NCI-H1930 (cell line): ENCODE measurements around the gene NGRN.

Experiments
- DNase-seq, 2 experiments: peaks; one replicate each; lab custom pipeline; 2025; lab: John Stamatoyannopoulos, UW

NGRN gene, protein sequence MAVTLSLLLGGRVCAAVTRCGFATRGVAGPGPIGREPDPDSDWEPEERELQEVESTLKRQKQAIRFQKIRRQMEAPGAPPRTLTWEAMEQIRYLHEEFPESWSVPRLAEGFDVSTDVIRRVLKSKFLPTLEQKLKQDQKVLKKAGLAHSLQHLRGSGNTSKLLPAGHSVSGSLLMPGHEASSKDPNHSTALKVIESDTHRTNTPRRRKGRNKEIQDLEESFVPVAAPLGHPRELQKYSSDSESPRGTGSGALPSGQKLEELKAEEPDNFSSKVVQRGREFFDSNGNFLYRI

DNA sequence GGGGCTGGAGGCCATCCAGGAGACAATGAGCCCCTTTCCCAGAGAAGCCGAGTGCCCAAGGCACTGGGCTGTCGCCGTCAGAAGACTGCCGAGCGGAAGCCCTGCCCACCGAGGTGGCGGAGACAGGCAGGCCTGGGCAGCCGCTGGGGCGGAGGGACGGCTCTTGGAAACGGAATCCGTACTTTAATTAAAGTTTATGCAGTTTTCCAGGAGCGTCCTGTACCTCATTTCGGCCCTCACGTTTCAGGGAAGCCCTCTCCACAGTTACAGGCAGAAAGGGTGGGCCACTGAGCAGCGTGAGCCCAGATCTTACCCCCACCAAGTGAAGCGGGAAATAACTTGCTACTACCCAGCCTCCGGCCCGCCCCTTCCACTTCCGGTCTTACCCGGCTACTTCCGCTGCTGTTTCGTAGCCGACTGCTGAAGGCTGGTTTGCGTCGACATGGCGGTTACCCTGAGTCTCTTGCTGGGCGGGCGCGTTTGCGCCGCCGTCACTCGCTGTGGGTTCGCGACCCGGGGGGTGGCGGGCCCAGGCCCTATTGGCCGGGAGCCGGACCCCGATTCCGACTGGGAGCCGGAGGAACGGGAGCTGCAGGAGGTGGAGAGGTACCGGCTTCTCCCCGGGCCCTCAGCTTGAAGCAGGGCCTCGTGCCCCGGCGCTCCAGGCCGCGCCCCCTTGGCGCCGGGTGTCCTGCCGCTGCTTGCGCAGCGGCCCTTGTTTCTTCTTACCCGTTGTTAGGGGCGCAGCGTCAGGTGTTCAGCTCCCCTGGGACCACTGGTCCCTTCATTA lies at the start of gene NGRN:
Gene NGRN (plus strand): TSS at position 402 of the 790 bp plus-strand sequence. CDS start 41 bp downstream, at position 443.
- DNase-seq: peak; percentile 62 to 63

DNA sequence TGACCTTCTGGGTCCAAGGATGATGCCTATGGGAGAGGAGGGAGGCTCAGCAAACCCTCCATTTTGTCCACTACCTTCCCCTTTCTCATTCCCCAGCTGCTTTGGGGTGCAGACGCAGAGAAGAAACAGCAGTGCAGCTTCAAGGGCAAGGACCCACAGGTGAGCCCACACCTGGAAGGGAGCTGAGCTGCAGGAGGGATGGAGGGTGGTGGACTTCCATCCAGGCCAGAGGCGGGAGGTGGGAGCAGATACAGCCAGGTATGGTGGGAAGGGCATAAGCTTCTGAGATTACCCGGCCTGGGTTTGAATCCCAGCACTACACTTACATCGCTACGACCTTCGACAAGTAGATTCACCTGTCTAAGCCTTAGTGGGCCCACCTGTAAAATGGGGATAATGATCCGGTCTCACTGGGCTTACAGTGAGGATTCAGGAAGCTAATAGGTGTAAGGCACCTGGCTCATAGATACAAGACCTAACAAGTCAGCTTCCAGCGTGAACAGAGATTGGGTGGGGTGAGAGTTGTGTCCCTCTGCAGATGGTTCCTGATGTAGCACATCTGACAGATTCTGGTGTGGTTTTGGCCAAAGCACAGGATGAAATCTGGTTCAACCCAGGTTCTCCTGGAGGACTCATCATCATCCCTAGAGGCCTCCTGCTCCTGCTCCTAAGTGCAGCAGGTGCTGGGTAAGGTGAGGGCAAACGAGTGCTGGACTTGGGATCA lies 47.6 kb upstream of the NGRN start:
- DNase-seq: no peak

DNA sequence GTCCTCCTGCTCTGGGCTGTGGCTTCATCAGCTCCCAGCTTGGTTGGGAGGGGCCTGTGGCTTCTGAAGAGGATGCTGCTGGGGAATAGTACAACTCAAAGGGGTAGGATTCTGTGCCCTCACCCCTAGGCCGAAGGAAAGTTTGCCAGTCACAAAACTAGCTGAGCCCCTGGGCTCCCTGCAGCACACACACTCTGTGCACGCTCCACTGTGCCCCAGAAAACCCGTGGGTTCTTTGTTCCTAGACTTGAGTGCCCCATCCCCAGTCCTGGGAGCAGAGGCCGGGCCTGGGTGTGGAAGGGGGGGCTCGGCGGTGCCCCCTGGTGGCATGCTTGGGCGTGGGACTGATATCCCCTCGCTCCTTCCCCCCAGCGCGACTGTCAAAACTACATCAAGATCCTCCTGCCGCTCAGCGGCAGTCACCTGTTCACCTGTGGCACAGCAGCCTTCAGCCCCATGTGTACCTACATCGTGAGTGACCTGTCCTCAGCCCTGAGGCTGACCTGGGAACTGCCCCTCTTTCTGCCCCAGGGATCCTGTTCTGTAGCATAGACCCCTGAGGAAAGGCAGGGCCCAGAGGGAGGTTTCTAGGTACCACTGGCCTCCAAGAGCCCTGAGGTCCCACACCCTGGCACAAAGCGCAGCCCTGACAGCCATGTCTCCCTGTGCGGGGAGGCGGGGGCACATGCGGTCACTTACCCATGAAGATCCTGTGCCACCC lies 45.9 kb upstream of the NGRN start:
- no peak for DNase-seq

DNA sequence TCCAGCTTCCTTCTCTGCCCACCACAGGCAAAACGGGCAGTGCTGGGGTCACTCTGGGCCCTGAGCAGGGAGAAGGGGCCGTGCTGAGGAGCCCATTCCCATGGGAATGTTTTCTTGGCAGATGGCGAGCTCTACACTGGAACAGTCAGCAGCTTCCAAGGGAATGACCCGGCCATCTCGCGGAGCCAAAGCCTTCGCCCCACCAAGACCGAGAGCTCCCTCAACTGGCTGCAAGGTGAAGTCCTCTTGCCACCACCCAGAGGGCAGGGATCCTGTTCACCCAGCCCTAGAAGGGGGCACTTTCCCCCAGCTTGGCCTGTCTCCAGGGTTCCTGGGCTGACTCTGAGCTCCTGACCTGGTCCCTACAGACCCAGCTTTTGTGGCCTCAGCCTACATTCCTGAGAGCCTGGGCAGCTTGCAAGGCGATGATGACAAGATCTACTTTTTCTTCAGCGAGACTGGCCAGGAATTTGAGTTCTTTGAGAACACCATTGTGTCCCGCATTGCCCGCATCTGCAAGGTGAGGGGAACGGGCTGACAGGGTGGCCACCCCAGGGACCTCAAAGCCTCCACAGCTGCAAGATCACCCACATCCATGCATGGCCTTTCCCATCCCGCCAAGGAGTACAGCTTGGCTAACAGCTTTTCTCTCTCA lies 44.1 kb upstream of the NGRN start:
- peak in 1 of 2 experiments; percentile 21 for DNase-seq

DNA sequence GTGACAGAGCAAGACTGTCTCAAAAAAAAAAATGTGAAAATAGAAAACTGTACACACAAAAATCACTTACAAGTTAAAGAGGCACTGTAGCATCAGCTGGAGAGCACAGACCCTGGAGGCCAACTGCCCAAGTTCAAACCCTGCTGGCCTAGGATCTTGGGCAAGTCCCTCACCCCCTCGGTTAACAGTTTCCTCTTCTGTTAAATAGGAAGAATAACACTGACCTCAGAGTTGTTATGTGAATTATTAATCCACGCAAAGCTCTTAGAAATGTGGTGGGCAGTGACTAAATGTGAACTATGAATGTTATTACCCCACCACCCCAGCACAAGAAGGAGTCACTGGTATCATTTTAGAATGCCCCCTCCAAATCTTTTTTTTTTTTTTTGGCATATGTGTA lies 42.9 kb upstream of the NGRN start:
- DNase-seq: no peak

DNA sequence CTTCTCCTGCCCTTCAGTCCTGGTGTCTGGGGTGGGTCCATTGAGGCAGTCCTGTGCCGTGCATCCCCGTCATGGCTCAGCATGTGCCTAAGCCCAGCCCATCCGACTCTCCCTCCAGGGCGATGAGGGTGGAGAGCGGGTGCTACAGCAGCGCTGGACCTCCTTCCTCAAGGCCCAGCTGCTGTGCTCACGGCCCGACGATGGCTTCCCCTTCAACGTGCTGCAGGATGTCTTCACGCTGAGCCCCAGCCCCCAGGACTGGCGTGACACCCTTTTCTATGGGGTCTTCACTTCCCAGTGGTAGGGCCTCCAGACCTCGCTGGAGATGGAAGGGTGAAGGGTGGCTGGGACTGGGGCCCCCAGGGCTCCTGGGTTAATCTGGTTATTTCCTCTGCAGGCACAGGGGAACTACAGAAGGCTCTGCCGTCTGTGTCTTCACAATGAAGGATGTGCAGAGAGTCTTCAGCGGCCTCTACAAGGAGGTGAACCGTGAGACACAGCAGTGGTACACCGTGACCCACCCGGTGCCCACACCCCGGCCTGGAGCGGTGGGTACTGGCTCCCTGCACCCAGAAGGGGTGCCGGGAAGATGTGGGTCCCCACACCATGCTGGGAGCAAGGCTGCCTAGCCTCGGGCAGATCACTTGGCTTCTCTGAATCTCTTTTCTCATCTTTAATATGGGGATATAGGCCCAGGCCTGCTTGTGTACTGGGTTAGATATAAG lies 41.9 kb upstream of the NGRN start:
- no peak for DNase-seq

DNA sequence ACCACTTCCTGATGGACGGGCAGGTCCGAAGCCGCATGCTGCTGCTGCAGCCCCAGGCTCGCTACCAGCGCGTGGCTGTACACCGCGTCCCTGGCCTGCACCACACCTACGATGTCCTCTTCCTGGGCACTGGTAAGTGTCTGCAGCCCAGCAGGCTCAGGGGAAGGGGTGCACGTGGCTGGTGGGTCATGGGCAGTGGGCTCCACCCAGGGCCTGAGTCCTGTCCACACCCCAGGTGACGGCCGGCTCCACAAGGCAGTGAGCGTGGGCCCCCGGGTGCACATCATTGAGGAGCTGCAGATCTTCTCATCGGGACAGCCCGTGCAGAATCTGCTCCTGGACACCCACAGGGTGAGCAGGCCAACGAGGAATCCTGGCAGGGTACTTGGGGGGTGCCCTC lies 40.4 kb upstream of the NGRN start:
- no peak for DNase-seq

DNA sequence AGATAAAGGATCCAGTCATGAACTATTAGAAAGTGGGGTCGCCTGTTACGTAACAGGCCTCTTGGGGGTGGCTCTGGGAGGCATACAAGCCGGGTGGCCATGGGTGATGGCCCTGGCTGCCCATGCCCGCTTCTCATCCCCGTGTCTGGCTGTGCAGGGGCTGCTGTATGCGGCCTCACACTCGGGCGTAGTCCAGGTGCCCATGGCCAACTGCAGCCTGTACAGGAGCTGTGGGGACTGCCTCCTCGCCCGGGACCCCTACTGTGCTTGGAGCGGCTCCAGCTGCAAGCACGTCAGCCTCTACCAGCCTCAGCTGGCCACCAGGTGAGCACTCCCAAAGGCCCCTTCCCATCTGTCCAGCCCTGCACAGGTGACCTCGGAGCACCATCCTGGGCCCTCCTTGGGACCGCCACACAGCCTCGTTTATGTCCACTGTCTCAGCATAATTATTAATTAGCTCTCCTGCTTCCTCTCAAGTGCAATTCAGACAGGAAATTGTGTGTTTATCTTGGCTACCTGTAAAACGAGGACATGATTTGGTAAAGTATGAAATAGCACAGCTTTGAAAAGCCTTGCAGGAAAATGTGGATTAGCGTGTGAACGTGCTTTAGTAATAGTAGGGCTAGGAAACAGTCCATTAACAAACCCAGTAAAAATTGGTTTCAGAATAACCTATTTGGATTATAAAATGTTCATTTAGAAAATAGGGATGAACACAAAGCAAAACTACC lies 39.8 kb upstream of the NGRN start:
- no peak for DNase-seq

DNA sequence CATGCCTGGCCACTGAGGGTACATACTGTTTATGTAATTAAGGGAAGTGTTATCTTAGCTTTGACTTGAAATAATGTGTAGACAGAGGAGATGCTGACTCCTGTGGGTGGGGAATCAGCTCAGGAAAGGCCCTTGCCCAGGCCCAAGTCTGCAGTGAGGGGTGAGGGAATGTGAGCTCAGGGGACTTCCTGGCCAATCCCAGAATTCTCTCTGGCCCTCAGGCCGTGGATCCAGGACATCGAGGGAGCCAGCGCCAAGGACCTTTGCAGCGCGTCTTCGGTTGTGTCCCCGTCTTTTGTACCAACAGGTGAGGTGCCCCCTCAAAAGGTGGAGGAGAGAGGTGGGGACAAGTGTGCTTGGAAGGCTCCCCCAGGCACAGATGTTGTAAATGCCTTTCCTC lies 38.1 kb upstream of the NGRN start:
- DNase-seq: no peak

DNA sequence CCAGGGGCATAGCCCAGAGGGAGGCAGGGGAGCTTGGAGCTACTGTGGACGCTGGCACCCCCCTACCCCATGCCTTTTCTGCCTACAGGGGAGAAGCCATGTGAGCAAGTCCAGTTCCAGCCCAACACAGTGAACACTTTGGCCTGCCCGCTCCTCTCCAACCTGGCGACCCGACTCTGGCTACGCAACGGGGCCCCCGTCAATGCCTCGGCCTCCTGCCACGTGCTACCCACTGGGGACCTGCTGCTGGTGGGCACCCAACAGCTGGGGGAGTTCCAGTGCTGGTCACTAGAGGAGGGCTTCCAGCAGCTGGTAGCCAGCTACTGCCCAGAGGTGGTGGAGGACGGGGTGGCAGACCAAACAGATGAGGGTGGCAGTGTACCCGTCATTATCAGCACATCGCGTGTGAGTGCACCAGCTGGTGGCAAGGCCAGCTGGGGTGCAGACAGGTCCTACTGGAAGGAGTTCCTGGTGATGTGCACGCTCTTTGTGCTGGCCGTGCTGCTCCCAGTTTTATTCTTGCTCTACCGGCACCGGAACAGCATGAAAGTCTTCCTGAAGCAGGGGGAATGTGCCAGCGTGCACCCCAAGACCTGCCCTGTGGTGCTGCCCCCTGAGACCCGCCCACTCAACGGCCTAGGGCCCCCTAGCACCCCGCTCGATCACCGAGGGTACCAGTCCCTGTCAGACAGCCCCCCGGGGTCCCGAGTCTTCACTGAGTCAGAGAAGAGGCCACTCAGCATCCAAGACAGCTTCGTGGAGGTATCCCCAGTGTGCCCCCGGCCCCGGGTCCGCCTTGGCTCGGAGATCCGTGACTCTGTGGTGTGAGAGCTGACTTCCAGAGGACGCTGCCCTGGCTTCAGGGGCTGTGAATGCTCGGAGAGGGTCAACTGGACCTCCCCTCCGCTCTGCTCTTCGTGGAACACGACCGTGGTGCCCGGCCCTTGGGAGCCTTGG lies 37.4 kb upstream of the NGRN start:
- no peak for DNase-seq

DNA sequence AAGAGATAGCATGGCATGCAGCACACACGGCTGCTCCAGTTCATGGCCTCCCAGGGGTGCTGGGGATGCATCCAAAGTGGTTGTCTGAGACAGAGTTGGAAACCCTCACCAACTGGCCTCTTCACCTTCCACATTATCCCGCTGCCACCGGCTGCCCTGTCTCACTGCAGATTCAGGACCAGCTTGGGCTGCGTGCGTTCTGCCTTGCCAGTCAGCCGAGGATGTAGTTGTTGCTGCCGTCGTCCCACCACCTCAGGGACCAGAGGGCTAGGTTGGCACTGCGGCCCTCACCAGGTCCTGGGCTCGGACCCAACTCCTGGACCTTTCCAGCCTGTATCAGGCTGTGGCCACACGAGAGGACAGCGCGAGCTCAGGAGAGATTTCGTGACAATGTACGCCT lies 36.5 kb upstream of the NGRN start:
- DNase-seq: no peak

DNA sequence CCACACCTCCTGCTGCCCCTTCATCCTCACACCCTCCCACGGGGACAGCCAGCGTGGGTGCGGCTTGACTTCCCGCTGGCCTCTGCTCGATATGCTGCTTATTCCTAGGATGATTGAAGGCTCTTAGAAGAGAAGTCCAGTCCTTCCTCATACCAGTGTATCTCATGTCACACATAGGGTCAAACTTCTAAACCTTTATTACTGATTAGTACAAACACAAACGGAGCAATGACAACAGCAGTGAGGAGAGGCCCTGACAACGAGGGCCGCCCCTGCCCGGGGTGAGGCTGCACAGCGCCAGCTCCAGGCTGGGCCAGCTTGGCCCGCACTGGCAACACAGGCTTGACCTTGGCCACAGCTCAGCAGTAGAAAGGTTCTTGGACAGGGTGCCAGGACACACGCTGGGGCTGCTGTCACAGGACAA lies 35.4 kb upstream of the NGRN start:
- no peak for DNase-seq

DNA sequence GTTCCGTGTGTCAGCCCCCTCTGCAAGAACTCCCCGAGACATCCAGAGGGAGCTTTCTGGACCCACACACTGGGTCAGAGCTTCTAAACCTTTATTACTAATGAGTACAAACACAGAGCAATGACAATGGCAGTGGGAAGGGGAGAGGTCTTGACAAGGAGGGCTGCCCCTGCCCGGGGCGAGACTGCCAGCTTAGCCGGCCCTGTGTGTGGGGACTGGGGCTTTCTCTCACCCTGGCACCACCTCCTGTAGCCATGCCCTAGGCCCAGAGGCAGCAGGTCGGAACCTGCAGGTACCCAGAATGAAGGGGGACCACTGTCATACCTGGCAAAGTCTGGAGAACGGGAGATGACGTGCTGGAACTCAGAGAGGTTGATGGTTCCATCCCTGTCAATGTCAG lies 34.9 kb upstream of the NGRN start:
- no peak for DNase-seq

DNA sequence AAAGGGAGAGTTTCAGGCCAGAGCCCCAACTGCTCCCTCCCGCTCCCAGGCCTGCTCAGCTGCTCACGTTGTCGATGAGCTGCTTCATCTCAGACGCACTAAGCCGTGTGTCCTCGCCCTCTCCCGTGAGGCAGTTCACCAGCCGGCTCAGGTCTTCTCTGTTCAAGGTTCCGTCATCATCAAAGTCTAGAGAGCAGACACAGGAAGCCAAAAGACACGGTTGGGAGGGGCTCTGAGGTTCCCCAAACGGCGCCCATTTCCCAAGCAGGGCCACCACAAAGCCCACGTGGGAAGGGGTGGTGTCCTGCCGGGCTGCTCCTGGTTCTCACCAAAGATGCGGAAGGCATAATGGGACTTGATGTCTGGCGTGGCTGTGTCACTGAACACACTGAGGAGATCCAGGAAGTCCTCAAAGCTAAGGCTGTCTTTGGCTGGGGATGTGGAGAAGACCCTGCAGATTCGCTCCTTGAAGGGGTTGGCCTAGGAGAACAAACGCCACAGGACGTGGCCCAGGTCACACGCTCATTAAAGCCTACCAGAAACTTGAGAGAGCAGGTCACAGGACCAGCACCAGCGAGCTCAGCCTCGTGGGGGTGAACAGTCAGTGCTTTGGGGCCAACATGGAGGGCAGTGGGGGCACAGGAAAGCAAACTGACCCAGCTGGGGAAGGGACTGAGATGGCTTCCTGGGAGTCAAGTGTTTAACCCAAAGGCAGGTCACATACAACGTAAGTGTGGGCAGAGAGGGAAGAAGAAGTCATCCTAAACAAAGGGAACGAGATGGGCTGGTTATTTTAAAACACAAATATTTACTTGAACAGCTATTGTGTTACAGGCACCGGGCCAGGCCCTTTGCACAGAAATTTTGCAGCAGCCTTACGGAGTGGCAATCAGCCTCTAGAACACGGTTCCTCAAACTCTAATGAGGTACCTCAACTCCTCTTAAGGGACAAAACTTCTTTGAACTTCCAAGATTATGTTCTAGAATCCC lies 34.1 kb upstream of the NGRN start:
- DNase-seq: no peak

DNA sequence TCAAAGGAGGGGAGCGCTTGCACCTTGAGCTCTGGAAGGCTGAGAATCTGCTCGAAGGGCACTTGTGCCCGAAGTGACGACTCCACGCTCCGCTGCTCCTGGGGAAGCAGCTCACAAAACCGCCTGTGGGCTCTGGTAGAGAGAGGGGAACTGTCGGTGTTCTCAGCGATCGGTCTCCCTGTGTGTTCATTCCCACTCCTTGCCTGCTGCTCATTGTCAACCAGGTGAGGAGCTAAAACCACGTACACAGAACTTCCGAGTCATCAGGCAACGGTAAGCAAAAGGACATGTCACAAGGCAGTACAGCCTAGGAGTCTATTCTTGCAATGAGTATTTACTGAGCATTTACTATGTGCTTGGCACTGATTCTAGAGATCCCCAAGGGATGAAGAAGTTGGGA lies 33.3 kb upstream of the NGRN start:
- DNase-seq: no peak

DNA sequence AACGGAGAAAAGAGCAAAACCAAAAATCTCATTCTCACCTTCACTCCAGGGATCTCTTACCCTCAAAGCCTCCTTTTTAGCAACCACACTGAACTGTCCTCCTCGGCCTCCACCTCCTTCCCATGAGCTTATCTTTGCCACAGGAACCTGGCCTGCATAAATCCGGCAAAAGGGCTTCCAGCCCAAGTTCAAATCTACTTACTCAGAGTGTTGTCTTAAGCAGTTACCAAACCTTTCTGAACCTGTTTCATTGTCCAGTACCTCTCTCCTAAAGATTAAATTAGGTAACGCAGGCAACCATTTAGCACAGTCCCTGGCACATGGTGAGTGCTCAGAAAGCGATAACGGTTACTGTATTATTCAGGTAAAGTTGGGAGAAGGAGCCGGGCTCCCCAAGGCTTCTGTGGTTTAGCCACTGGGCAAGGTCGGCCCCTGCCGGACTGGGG lies 32.5 kb upstream of the NGRN start:
- DNase-seq: no peak

DNA sequence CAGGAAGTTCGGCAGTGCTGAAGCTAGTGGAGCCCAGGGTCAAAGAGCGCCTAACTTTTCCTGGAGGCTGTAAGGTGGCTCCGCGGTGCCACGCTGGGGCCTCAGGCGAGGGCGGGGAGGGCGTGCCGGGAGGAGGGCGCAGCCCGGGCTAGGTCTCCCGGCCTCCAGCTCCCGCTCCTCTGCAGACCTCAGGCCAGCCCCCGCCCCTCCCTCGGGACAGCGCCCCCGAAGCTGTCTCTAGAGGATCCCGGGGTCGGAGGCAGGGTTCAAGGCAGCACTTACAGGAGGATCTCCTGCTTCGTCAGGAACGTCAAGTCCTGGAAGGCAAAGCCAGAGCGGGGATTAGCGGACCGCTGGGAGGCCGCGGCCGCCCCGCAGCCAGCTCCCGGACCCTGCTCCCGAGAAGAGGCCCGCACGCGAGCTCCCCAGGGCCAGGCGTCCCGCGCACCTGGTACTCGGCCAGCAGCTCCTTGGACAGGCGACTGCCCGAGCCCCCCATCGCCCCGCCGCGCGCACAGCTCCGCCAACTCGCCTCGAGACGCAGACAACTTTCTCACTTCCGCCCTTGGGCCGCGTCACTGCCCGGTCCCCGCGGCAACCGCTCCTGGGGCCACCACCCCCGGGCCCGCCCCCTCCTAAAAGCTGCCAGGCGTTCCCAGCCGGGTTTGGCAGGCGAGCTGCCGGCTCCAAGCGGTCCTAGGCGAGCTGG lies 31.9 kb upstream of the NGRN start, which contains the start of gene CIB1:
Gene CIB1 (minus strand): TSS at position 555 of the 709 bp plus-strand sequence. CDS start 56 bp downstream, at position 499.
- peak; percentile 28 to 75 for DNase-seq
